ENCODE results near the gene POC1B.

The POC1B gene

GRCh38 chr12:89551747-89552146 is 25.9 kb upstream of the POC1B start:
- H3K27ac ChIP-seq (ENCODE audit: low read depth, low read length, poor library complexity, severe bottlenecking), result no peak overlapping the region
- no peaks in the 10 kb centered on the region for H3K27me3 ChIP-seq (ENCODE audit: insufficient read depth, low read length)
- H3K4me3 ChIP-seq (ENCODE audit: low read depth, low read length, poor library complexity, severe bottlenecking), result no peak overlapping the region
- no peaks in the 10 kb centered on the region for H3F3A ChIP-seq (ENCODE audit: insufficient read depth, low read length)
- H3K4me1 ChIP-seq (ENCODE audit: insufficient read depth, low read length, severe bottlenecking), result no peaks in the 10 kb centered on the region
- no peak overlapping the region for H3K9ac ChIP-seq (ENCODE audit: low read length)
- no peak overlapping the region for H3K4me2 ChIP-seq (ENCODE audit: low read length)
- no peak overlapping the region for H2AFZ ChIP-seq (ENCODE audit: low read length)
- TF ChIP-seq CTCF (IDR thresholded peaks at IDR 0.05; ENCODE audit: low read length), result no peak; the same call in 1 of the 2 replicates
- no peak for TF ChIP-seq EZH2 (IDR thresholded peaks at IDR 0.05; ENCODE audit: borderline replicate concordance, low read length)
- H3K9me3 ChIP-seq (ENCODE audit: low read length), result no peaks in the 10 kb centered on the region; the same call in 1 of the 2 replicates
- no peaks in the 10 kb centered on the region for H4K20me1 ChIP-seq (ENCODE audit: insufficient read depth, low read length)
- no peaks in the 10 kb centered on the region for H3K9me2 ChIP-seq (ENCODE audit: low read depth, low read length)
- no peaks in the 10 kb centered on the region for H3K79me2 ChIP-seq (ENCODE audit: insufficient read depth, low read length)
- no peaks in the 10 kb centered on the region for H3K36me3 ChIP-seq (ENCODE audit: insufficient read depth, low read length)

- no peaks in the 10 kb centered on the region for H4K20me1 ChIP-seq (ENCODE audit: insufficient read depth, low read length)
- H3K27me3 ChIP-seq (ENCODE audit: insufficient read depth, low read length), result no peaks in the 10 kb centered on the region
- no peaks in the 10 kb centered on the region for H3K36me3 ChIP-seq (ENCODE audit: insufficient read depth, low read length)
- peaks cover 3% of the 10 kb centered on the region for H3K4me1 ChIP-seq (ENCODE audit: insufficient read depth, low read length, severe bottlenecking)
- H3K4me3 ChIP-seq (ENCODE audit: low read depth, low read length, poor library complexity, severe bottlenecking), result no peak overlapping the region
- H3K9ac ChIP-seq (ENCODE audit: low read length), result no peak overlapping the region
- H2AFZ ChIP-seq (ENCODE audit: low read length), result no peak overlapping the region
- H3F3A ChIP-seq (ENCODE audit: insufficient read depth, low read length), result no peaks in the 10 kb centered on the region
- H3K9me3 ChIP-seq (ENCODE audit: low read length), result no peaks in the 10 kb centered on the region
- H3K4me2 ChIP-seq (ENCODE audit: low read length), result no peak overlapping the region
- TF ChIP-seq CTCF (IDR thresholded peaks at IDR 0.05; ENCODE audit: low read length) (no peak), EZH2 (IDR thresholded peaks at IDR 0.05; ENCODE audit: borderline replicate concordance, low read length) (no peak)
- no peak overlapping the region for H3K27ac ChIP-seq (ENCODE audit: low read depth, low read length, poor library complexity, severe bottlenecking)
- H3K79me2 ChIP-seq (ENCODE audit: insufficient read depth, low read length), result no peaks in the 10 kb centered on the region
- no peaks in the 10 kb centered on the region for H3K9me2 ChIP-seq (ENCODE audit: low read depth, low read length)
These were observed 21.3 kb upstream of the POC1B start for GRCh38 chr12:89547101-89547500.

- Histone ChIP-seq H3K9me2 (ENCODE audit: low read depth, low read length) (no peaks in the 10 kb centered on the region), H3K79me2 (ENCODE audit: insufficient read depth, low read length) (no peaks in the 10 kb centered on the region), H3K27ac (ENCODE audit: low read depth, low read length, poor library complexity, severe bottlenecking) (no peak overlapping the region), H2AFZ (ENCODE audit: low read length) (no peak overlapping the region), H3K4me3 (ENCODE audit: low read depth, low read length, poor library complexity, severe bottlenecking) (no peak overlapping the region), H3F3A (ENCODE audit: insufficient read depth, low read length) (no peaks in the 10 kb centered on the region), H3K9ac (ENCODE audit: low read length) (no peak overlapping the region), H3K9me3 (ENCODE audit: low read length) (no peaks in the 10 kb centered on the region), H4K20me1 (ENCODE audit: insufficient read depth, low read length) (no peaks in the 10 kb centered on the region), H3K4me2 (ENCODE audit: low read length) (no peak overlapping the region), H3K36me3 (ENCODE audit: insufficient read depth, low read length) (no peaks in the 10 kb centered on the region), H3K4me1 (ENCODE audit: insufficient read depth, low read length, severe bottlenecking) (peaks cover 3% of the 10 kb centered on the region), H3K27me3 (ENCODE audit: insufficient read depth, low read length) (no peaks in the 10 kb centered on the region)
- TF ChIP-seq CTCF (IDR thresholded peaks at IDR 0.05; ENCODE audit: low read length), result no peak
- no peak for TF ChIP-seq EZH2 (IDR thresholded peaks at IDR 0.05; ENCODE audit: borderline replicate concordance, low read length)
These were observed 20.3 kb upstream of the POC1B start for GRCh38 chr12:89546151-89546550.

Data from OCI-LY1 (cell line).